ENCODE measurements around the gene NKTR. TPM values are rescaled to one million over a fixed set of nuclear protein-coding genes. Genes with fewer than 3 reads are reported as not detected.
A peak's percentile ranks its signal among the peaks of the same experiment; 100 is the strongest.

Gene NKTR
- total RNA-seq, 1 experiment from 2014 or later = 39.0 TPM

DNA sequence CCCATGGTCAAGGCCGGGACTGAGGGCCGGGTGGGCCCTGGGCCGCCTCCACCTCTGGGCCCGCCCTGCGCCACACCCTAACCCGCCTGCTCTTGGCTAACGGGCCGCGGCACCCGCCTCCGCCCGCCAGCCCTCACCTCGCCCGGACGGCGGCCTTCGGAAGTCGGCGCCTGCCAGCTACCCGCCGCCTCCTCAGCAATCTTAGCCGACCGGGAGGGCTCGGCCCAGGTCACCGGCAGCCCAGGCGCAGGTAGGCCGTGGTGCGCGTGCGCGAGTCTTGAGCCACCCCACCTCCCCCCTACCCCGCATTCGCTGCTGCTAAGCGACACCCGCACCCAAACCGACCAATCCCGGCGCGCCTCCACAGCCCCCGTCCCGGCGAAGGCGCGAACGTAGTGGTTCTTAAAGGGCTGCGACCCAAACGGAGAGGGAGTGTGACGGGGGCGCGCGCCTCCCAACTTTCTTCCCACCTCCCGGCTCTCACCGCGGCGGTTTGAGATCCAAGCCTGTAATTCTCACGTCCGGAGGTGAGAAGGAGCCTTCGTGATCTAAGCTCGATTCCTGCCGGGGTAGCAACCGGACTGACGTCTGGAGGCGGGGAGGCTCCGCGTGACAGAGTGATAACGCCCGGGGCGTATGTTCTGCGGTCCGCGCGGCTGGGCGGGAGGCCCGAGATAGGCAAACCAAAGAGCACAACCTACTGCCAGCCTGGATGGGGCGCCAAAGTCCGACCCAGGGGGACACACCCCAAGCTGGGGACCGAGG, 18.6 kb upstream of the NKTR start, which contains the start of gene SEC22C:
Gene SEC22C, minus strand, starts transcription at position 259 of the 765 bp plus-strand sequence. CDS start 12,921 bp downstream, outside the sequence.
- POLR2A ChIA-PET = interaction anchor here (0.6 kb wide), 2 partner anchors 44 to 70 kb away, joined by 3 to 5 read pairs; no protein-coding TSS in a partner anchor
- Histone ChIP-seq H3K4me3 (ENCODE audit: low read depth in 2 of 2, low read length in 2 of 2) (peak within 1 kb of the TSS; percentile 85), H3K27ac (ENCODE audit: low read length) (peak within 1 kb of the TSS; percentile 93)

DNA sequence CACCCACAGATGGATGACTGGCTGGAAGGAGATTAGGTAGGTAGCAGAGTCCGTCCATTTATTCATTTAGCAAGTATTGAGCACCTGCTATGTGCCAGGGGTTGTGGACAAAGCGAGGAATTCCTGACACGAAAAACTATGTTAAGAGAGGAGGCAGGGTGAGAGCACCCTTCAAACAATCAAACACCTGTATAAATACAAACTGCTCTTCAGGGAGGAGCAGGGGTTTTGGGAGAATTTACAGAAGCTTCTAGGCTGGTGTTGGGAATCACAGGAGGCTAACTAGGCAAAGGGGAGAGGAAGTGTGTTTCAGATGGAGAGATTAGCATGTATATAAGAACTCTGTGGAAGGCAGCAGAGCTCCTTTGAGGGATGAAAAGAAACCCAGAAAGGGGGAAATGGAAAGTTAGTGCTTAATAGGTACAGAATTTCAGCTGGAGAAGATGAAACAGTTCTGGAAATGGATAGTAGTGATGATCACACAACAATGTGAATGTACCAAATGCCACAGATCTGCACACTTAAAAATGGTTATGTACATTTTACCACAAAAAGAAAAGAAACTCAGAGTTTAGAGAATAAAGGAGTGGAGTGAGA, 17.9 kb upstream of the NKTR start:
- DNase-seq (ENCODE audit: low read depth, low spot score) (no peak), ATAC-seq (no peak)
- POLR2A ChIA-PET = interaction anchor here (0.6 kb wide), 2 partner anchors 44 to 69 kb away, joined by 3 to 5 read pairs; no protein-coding TSS in a partner anchor
- BruUV-seq (replicated peaks) = no TSS peak
- peaks cover 10% of the 10 kb centered on the region; the same call in 1 of the 2 replicates for H3K36me3 ChIP-seq (ENCODE audit: control insufficient read depth, insufficient read depth, low read length)
- TF ChIP-seq POLR2AphosphoS5 (IDR thresholded peaks at IDR 0.05; ENCODE audit: low read depth, low read length) = no peak
- TF ChIP-seq, protein P1, sequence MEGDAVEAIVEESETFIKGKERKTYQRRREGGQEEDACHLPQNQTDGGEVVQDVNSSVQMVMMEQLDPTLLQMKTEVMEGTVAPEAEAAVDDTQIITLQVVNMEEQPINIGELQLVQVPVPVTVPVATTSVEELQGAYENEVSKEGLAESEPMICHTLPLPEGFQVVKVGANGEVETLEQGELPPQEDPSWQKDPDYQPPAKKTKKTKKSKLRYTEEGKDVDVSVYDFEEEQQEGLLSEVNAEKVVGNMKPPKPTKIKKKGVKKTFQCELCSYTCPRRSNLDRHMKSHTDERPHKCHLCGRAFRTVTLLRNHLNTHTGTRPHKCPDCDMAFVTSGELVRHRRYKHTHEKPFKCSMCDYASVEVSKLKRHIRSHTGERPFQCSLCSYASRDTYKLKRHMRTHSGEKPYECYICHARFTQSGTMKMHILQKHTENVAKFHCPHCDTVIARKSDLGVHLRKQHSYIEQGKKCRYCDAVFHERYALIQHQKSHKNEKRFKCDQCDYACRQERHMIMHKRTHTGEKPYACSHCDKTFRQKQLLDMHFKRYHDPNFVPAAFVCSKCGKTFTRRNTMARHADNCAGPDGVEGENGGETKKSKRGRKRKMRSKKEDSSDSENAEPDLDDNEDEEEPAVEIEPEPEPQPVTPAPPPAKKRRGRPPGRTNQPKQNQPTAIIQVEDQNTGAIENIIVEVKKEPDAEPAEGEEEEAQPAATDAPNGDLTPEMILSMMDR (IDR thresholded peaks at IDR 0.05) = no peak
- TF ChIP-seq, protein P2, sequence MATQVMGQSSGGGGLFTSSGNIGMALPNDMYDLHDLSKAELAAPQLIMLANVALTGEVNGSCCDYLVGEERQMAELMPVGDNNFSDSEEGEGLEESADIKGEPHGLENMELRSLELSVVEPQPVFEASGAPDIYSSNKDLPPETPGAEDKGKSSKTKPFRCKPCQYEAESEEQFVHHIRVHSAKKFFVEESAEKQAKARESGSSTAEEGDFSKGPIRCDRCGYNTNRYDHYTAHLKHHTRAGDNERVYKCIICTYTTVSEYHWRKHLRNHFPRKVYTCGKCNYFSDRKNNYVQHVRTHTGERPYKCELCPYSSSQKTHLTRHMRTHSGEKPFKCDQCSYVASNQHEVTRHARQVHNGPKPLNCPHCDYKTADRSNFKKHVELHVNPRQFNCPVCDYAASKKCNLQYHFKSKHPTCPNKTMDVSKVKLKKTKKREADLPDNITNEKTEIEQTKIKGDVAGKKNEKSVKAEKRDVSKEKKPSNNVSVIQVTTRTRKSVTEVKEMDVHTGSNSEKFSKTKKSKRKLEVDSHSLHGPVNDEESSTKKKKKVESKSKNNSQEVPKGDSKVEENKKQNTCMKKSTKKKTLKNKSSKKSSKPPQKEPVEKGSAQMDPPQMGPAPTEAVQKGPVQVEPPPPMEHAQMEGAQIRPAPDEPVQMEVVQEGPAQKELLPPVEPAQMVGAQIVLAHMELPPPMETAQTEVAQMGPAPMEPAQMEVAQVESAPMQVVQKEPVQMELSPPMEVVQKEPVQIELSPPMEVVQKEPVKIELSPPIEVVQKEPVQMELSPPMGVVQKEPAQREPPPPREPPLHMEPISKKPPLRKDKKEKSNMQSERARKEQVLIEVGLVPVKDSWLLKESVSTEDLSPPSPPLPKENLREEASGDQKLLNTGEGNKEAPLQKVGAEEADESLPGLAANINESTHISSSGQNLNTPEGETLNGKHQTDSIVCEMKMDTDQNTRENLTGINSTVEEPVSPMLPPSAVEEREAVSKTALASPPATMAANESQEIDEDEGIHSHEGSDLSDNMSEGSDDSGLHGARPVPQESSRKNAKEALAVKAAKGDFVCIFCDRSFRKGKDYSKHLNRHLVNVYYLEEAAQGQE (IDR thresholded peaks at IDR 0.05; ENCODE audit: insufficient read depth in 1 of 2, low read depth in 2 of 2, low read length in 1 of 2) = no peak
- TF ChIP-seq SIN3A (IDR thresholded peaks at IDR 0.05; ENCODE audit: borderline replicate concordance, insufficient read depth, low read depth, low read length) = no peak
- TF ChIP-seq TCF7L2 (IDR thresholded peaks at IDR 0.05; ENCODE audit: low read depth, low read length) = no peak
- intact Hi-C loops (cut with micrococcal nuclease; ENCODE audit: unreplicated experiment) (no loop called here), in situ Hi-C loops (cut with HindIII; ENCODE audit: low pct_unique_long_range_greater_than_20kb, low sequenced_read_pairs) (no loop called here)
- H3K27me3 ChIP-seq (ENCODE audit: control insufficient read depth, insufficient read depth, low read length) = no peaks in the 10 kb centered on the region
- CTCF ChIA-PET = no interaction called here
- peak overlapping the region; percentile 93 for H3K27ac ChIP-seq (ENCODE audit: low read length)
- H3K9me3 ChIP-seq (ENCODE audit: control insufficient read depth, insufficient read depth, low read depth, low read length) = no peaks in the 10 kb centered on the region
- peaks cover 18% of the 10 kb centered on the region for H3K4me1 ChIP-seq (ENCODE audit: control insufficient read depth, insufficient read depth, low read length)
- peak overlapping the region; percentile 85 for H3K4me3 ChIP-seq (ENCODE audit: low read depth in 2 of 2, low read length in 2 of 2)

More for the DNA sequence above, 18.6 kb upstream of the NKTR start, which contains the start of gene SEC22C:
- H3K27me3 ChIP-seq (ENCODE audit: control insufficient read depth, insufficient read depth, low read length) = no peaks in the 10 kb centered on the region
- peaks cover 10% of the 10 kb centered on the region; the same call in 1 of the 2 replicates for H3K36me3 ChIP-seq (ENCODE audit: control insufficient read depth, insufficient read depth, low read length)
- DNase-seq (ENCODE audit: low read depth, low spot score) (no peak), ATAC-seq (peak; percentile 100)
- CTCF ChIA-PET = interaction anchor here (0.6 kb wide), 1 partner anchor 1756 kb away, joined by 3 read pairs; the partner anchor contains the start of gene TCAIM
- TF ChIP-seq, protein P2 (IDR thresholded peaks at IDR 0.05; ENCODE audit: insufficient read depth in 1 of 2, low read depth in 2 of 2, low read length in 1 of 2) = no peak
- TF ChIP-seq TCF7L2 (IDR thresholded peaks at IDR 0.05; ENCODE audit: low read depth, low read length) (0 out of 2 replicates have a peak, but pooled peaks have one; percentile 15), POLR2AphosphoS5 (IDR thresholded peaks at IDR 0.05; ENCODE audit: low read depth, low read length) (peak; percentile 58), SIN3A (IDR thresholded peaks at IDR 0.05; ENCODE audit: borderline replicate concordance, insufficient read depth, low read depth, low read length) (peak; percentile 74; the same call in 1 of the 2 replicates)
- TF ChIP-seq, protein P1 (IDR thresholded peaks at IDR 0.05) = no peak
- peaks cover 18% of the 10 kb centered on the region for H3K4me1 ChIP-seq (ENCODE audit: control insufficient read depth, insufficient read depth, low read length)
- in situ Hi-C loops (cut with HindIII; ENCODE audit: low pct_unique_long_range_greater_than_20kb, low sequenced_read_pairs) = no loop called here
- no TSS peak for BruUV-seq (replicated peaks)
- no peaks in the 10 kb centered on the region for H3K9me3 ChIP-seq (ENCODE audit: control insufficient read depth, insufficient read depth, low read depth, low read length)
- intact Hi-C loops (cut with micrococcal nuclease; ENCODE audit: unreplicated experiment) = no loop called here

All from Panc1 (cell line).